K562 (cell line): Measurements from ENCODE around the gene SHISA8.

ENCODE experiments used
- BRF2 ChIP-seq: IDR thresholded peaks from 3 replicates; pipeline ENCODE4 v1.6.1; 2011; ENCODE audit warnings: borderline replicate concordance, mild to moderate bottlenecking; ENCODE audit not compliant: insufficient read length, insufficient read depth
- CBFB ChIP-seq: sonication (generic); formaldehyde crosslinking; IDR thresholded peaks from 2 replicates; pipeline ENCODE4 v1.4.0; 2020; ENCODE audit warnings: mild to moderate bottlenecking, missing genetic modification reagents
- CBX3 ChIP-seq, 2 experiments: IDR thresholded peaks; 1 replicate in 1 of 2; 2 replicates in 1 of 2; pipeline ENCODE4 v1.6.1; 2012; ENCODE audit warnings: inconsistent platforms in 2 of 2, low read length in 2 of 2, borderline replicate concordance in 1 of 2, control low read depth in 1 of 2
- ETV6 ChIP-seq, 3 experiments: fragments of 150-350 bp in 1 of 3; sonication (generic) in 1 of 3; formaldehyde crosslinking in 1 of 3; IDR thresholded peaks; 2 replicates each; pipeline versions ENCODE4 v1.6.1 to v1.8.0; 2014 to 2022; ENCODE audit warnings: borderline replicate concordance in 2 of 3, low read depth in 2 of 3, antibody characterized with exemption in 1 of 3, low read length in 1 of 3, mild to moderate bottlenecking in 1 of 3, missing genetic modification reagents in 1 of 3
- KLF13 ChIP-seq: fragments of 450-650 bp; IDR thresholded peaks from 2 replicates; pipeline ENCODE4 v1.6.1; 2016; ENCODE audit warnings: missing genetic modification characterization, low read depth, mild to moderate bottlenecking, missing compliant biosample characterization, moderate library complexity, borderline replicate concordance
- PCBP2 ChIP-seq: fragments of 200-400 bp; formaldehyde crosslinking; IDR thresholded peaks from 2 replicates; pipeline ENCODE4 v1.6.1; 2018; ENCODE audit warnings: low read length, low read depth, mild to moderate bottlenecking, moderate library complexity; ENCODE audit not compliant: poor library complexity, severe bottlenecking
- PHF20 ChIP-seq: fragments of 450-650 bp; IDR thresholded peaks from 2 replicates; pipeline ENCODE4 v1.6.1; 2018; ENCODE audit not compliant: partially characterized antibody
- PRDM10 ChIP-seq: fragments of 450-650 bp; IDR thresholded peaks from 2 replicates; pipeline ENCODE4 v1.6.1; 2018; ENCODE audit not compliant: partially characterized antibody
- SMC3 ChIP-seq: conservative IDR thresholded peaks from 2 replicates; pipeline ENCODE4 v1.6.1; 2011; ENCODE audit warnings: low read depth, low read length, improper control_type of control experiment; ENCODE audit not compliant: insufficient read depth
- ZBTB7A ChIP-seq: IDR thresholded peaks from 2 replicates; pipeline ENCODE4 v1.6.1; 2011; ENCODE audit warnings: low read depth, mild to moderate bottlenecking, low read length, moderate library complexity, borderline replicate concordance; ENCODE audit not compliant: control insufficient read depth
- ZNF274 ChIP-seq: IDR thresholded peaks from 2 replicates; pipeline ENCODE4 v1.6.1; 2011; ENCODE audit warnings: low read depth, mild to moderate bottlenecking, low read length, moderate library complexity, borderline replicate concordance

- TF ChIP-seq PHF20 (no peak), SMC3 (no peak), BRF2 (no peak), ETV6 (IDR thresholded peaks at IDR 0.05; ENCODE audit: borderline replicate concordance in 1 of 2, low read depth in 2 of 2, low read length in 1 of 2) (no peak), ETV6 (CRISPR knock-in tag; IDR thresholded peaks at IDR 0.05; ENCODE audit: borderline replicate concordance) (no peak), PCBP2 (no peak), ZNF274 (no peak), PRDM10 (no peak), ZBTB7A (no peak), CBX3 (IDR thresholded peaks at IDR 0.05; ENCODE audit: borderline replicate concordance in 1 of 2, low read length in 2 of 2) (no peak), KLF13 (tag) (no peak), CBFB (no peak)
Measured at GRCh38 chr22:41862160-41862529, 52.7 kb downstream of the SHISA8 start.
